Measurements from ENCODE around the gene MRPL42.

Gene MRPL42

GRCh38 chr12:93443576-93443975 is 23.7 kb upstream of the MRPL42 start:
- in situ Hi-C loops (cut with HindIII; ENCODE audit: low sequenced_read_pairs) = no loop called here
- no peak overlapping the region for H3K4me3 ChIP-seq (ENCODE audit: low read depth, low read length)
- no peak for DNase-seq (ENCODE audit: low read depth)
- no peak for TF ChIP-seq CTCF (IDR thresholded peaks at IDR 0.05; ENCODE audit: low read depth, low read length, missing control alignments)

GRCh38 chr12:93447555-93448290 is 19.6 kb upstream of the MRPL42 start:
- no peak overlapping the region for H3K4me3 ChIP-seq (ENCODE audit: low read depth, low read length)
- in situ Hi-C loops (cut with HindIII; ENCODE audit: low sequenced_read_pairs) = no loop called here
- no peak for DNase-seq (ENCODE audit: low read depth)
- no peak for TF ChIP-seq CTCF (IDR thresholded peaks at IDR 0.05; ENCODE audit: low read depth, low read length, missing control alignments)

GRCh38 chr12:93448796-93449195 is 18.5 kb upstream of the MRPL42 start:
- H3K4me3 ChIP-seq (ENCODE audit: low read depth, low read length) = no peak overlapping the region
- TF ChIP-seq CTCF (IDR thresholded peaks at IDR 0.05; ENCODE audit: low read depth, low read length, missing control alignments) = no peak
- in situ Hi-C loops (cut with HindIII; ENCODE audit: low sequenced_read_pairs) = no loop called here
- DNase-seq (ENCODE audit: low read depth) = no peak

GRCh38 chr12:93449277-93449676 is 18.0 kb upstream of the MRPL42 start:
- H3K4me3 ChIP-seq (ENCODE audit: low read depth, low read length) = no peak overlapping the region
- TF ChIP-seq CTCF (IDR thresholded peaks at IDR 0.05; ENCODE audit: low read depth, low read length, missing control alignments) = no peak
- DNase-seq (ENCODE audit: low read depth) = no peak
- in situ Hi-C loops (cut with HindIII; ENCODE audit: low sequenced_read_pairs) = no loop called here

- H3K4me3 ChIP-seq (ENCODE audit: low read depth, low read length) = no peak overlapping the region
- no peak for DNase-seq (ENCODE audit: low read depth)
- TF ChIP-seq CTCF (IDR thresholded peaks at IDR 0.05; ENCODE audit: low read depth, low read length, missing control alignments) = no peak
- in situ Hi-C loops (cut with HindIII; ENCODE audit: low sequenced_read_pairs) = no loop called here
Measured at GRCh38 chr12:93451423-93452158, 15.7 kb upstream of the MRPL42 start.

- H3K4me3 ChIP-seq (ENCODE audit: low read depth, low read length) = no peak overlapping the region
- no peak for DNase-seq (ENCODE audit: low read depth)
- TF ChIP-seq CTCF (IDR thresholded peaks at IDR 0.05; ENCODE audit: low read depth, low read length, missing control alignments) = no peak
- in situ Hi-C loops (cut with HindIII; ENCODE audit: low sequenced_read_pairs) = no loop called here
Measured at GRCh38 chr12:93453633-93454032, 13.7 kb upstream of the MRPL42 start.

All from astrocyte of the cerebellum (primary cell).